Mesenchymal stem cell (in vitro differentiated cells and primary cell): ENCODE data around the gene LTB.
A peak's percentile ranks its signal among the peaks of the same experiment; 100 is the strongest.

ENCODE experiments used
- DNase-seq: peaks from one replicate; pipeline ENCODE4 v3.0.0-alpha.2; 2013
- H2AFZ ChIP-seq: one replicate; pipeline ENCODE4 v1.6.1; 2013; ENCODE audit warnings: low read depth, mild to moderate bottlenecking, control low read depth, inconsistent platforms, low read length, moderate library complexity
- H2AK5ac ChIP-seq: 2 replicates; pipeline ENCODE4 v1.6.1; 2013; ENCODE audit warnings: low read length, moderate library complexity, mild to moderate bottlenecking, inconsistent platforms; ENCODE audit not compliant: severe bottlenecking
- H2BK120ac ChIP-seq: one replicate; pipeline ENCODE4 v1.6.1; 2013; ENCODE audit warnings: low read depth, mild to moderate bottlenecking, inconsistent platforms, low read length, moderate library complexity
- H2BK12ac ChIP-seq, 2 experiments: one replicate each; pipeline ENCODE4 v1.6.1; 2013; ENCODE audit warnings: inconsistent platforms in 2 of 2, low read length in 2 of 2, mild to moderate bottlenecking in 2 of 2, moderate library complexity in 2 of 2, control low read depth in 1 of 2
- H2BK15ac ChIP-seq: one replicate; pipeline ENCODE4 v1.6.1; 2013; ENCODE audit warnings: mild to moderate bottlenecking, low read depth, inconsistent platforms; ENCODE audit not compliant: poor library complexity, severe bottlenecking
- H2BK5ac ChIP-seq: 2 replicates; pipeline ENCODE4 v1.6.1; 2013; ENCODE audit warnings: low read depth, mild to moderate bottlenecking, low read length, control low read depth, inconsistent platforms; ENCODE audit not compliant: poor library complexity, severe bottlenecking
- H3K14ac ChIP-seq, 2 experiments: one replicate each; pipeline ENCODE4 v1.6.1; 2013; ENCODE audit warnings: inconsistent platforms in 2 of 2, low read length in 2 of 2, control low read depth in 1 of 2, mild to moderate bottlenecking in 1 of 2, moderate library complexity in 1 of 2
- H3K18ac ChIP-seq, 2 experiments: one replicate each; pipeline ENCODE4 v1.6.1; 2013; ENCODE audit warnings: inconsistent platforms in 2 of 2, low read length in 2 of 2, control low read depth in 1 of 2, low read depth in 1 of 2, mild to moderate bottlenecking in 1 of 2
- H3K23ac ChIP-seq, 2 experiments: one replicate each; pipeline ENCODE4 v1.6.1; 2013; ENCODE audit warnings: inconsistent platforms in 2 of 2, low read length in 2 of 2, mild to moderate bottlenecking in 2 of 2, moderate library complexity in 2 of 2, control low read depth in 1 of 2
- H3K27ac ChIP-seq: 2 replicates; pipeline ENCODE4 v1.5.1; 2013; ENCODE audit warnings: mild to moderate bottlenecking, moderate library complexity, low read length, control low read depth, inconsistent platforms; ENCODE audit not compliant: poor library complexity, severe bottlenecking
- H3K27me3 ChIP-seq, 2 experiments: 2 replicates each; pipeline versions ENCODE4 v1.6.1 to v1.7.0; 2013; ENCODE audit warnings: low read length in 2 of 2, mild to moderate bottlenecking in 2 of 2, moderate library complexity in 2 of 2, control low read depth in 1 of 2, inconsistent platforms in 1 of 2; ENCODE audit not compliant: control insufficient read depth in 1 of 2, insufficient read depth in 1 of 2
- H3K36me3 ChIP-seq, 2 experiments: 2 replicates each; pipeline versions ENCODE4 v1.6.1 to v1.7.0; 2013; ENCODE audit warnings: low read length in 2 of 2, control low read depth in 1 of 2, inconsistent platforms in 1 of 2, low read depth in 1 of 2, mild to moderate bottlenecking in 1 of 2; ENCODE audit not compliant: insufficient read depth in 2 of 2, control insufficient read depth in 1 of 2
- H3K4ac ChIP-seq, 2 experiments: one replicate each; pipeline ENCODE4 v1.6.1; 2013; ENCODE audit warnings: inconsistent platforms in 2 of 2, low read length in 2 of 2, mild to moderate bottlenecking in 2 of 2, moderate library complexity in 2 of 2, control low read depth in 1 of 2, low read depth in 1 of 2
- H3K4me1 ChIP-seq: 2 replicates; pipeline ENCODE4 v1.6.1; 2013; ENCODE audit warnings: low read depth, low read length, control low read depth; ENCODE audit not compliant: control insufficient read depth, insufficient read depth
- H3K4me2 ChIP-seq: 2 replicates; pipeline ENCODE4 v1.6.1; 2013; ENCODE audit warnings: low read length, mild to moderate bottlenecking, inconsistent platforms; ENCODE audit not compliant: poor library complexity, severe bottlenecking
- H3K4me3 ChIP-seq, 2 experiments: 2 replicates each; pipeline versions ENCODE4 v1.5.1 to v1.7.0; 2013; ENCODE audit warnings: low read length in 2 of 2, mild to moderate bottlenecking in 2 of 2, control low read depth in 1 of 2, low read depth in 1 of 2; ENCODE audit not compliant: insufficient read depth in 1 of 2
- H3K79me1 ChIP-seq: replicated peaks from 2 replicates; pipeline ENCODE4 v1.6.1; 2013; ENCODE audit warnings: mild to moderate bottlenecking, control low read depth, low read length, inconsistent platforms; ENCODE audit not compliant: poor library complexity, severe bottlenecking
- H3K9ac ChIP-seq: 2 replicates; pipeline ENCODE4 v1.7.0; 2013; ENCODE audit warnings: mild to moderate bottlenecking, low read length, moderate library complexity
- H3K9me3 ChIP-seq: 2 replicates; pipeline ENCODE4 v1.7.0; 2013; ENCODE audit warnings: mild to moderate bottlenecking, low read length; ENCODE audit not compliant: control insufficient read depth
- H4K8ac ChIP-seq: one replicate; pipeline ENCODE4 v1.6.1; 2013; ENCODE audit warnings: inconsistent platforms, mild to moderate bottlenecking, low read length, moderate library complexity
- H4K91ac ChIP-seq: one replicate; pipeline ENCODE4 v1.6.1; 2013; ENCODE audit warnings: mild to moderate bottlenecking, low read length, inconsistent platforms
- WGBS: methylation state at CpG from one replicate; pipeline ENCODE4 v1.1.7; 2013; ENCODE audit warnings: mixed read lengths; 5-methylcytosine and 5-hydroxymethylcytosine counted together

The LTB gene

GRCh38 chr6:31629014-31629413 lies 46.8 kb upstream of the LTB start:
- H3K27me3 ChIP-seq = no peaks in the 10 kb centered on the region
- H3K4ac ChIP-seq = no peak overlapping the region
- H3K27ac ChIP-seq = no peak overlapping the region
- H3K36me3 ChIP-seq = peaks cover 96 to 100% of the 10 kb centered on the region in 2 experiments
- H2BK120ac ChIP-seq = no peak overlapping the region
- H3K9me3 ChIP-seq = no peaks in the 10 kb centered on the region
- no peak overlapping the region for H4K91ac ChIP-seq
- no peak overlapping the region for H3K14ac ChIP-seq
- H3K4me3 ChIP-seq = no peak overlapping the region
- H3K9ac ChIP-seq = no peak overlapping the region
- H3K23ac ChIP-seq = no peak overlapping the region
- no peak overlapping the region for H3K18ac ChIP-seq
- DNase-seq = no peak
- H2BK12ac ChIP-seq = no peak overlapping the region
- H3K4me2 ChIP-seq = no peak overlapping the region
- H3K4me1 ChIP-seq = peaks cover 3% of the 10 kb centered on the region
- H2BK5ac ChIP-seq = no peak overlapping the region
- 96% methylated on average over 6 of the region's 7 CpGs for WGBS
- H4K8ac ChIP-seq = no peak overlapping the region
- no peak overlapping the region for H2AK5ac ChIP-seq
- peaks cover 22% of the 10 kb centered on the region for H3K79me1 ChIP-seq
- no peak overlapping the region for H2AFZ ChIP-seq
- no peak overlapping the region for H2BK15ac ChIP-seq

DNA sequence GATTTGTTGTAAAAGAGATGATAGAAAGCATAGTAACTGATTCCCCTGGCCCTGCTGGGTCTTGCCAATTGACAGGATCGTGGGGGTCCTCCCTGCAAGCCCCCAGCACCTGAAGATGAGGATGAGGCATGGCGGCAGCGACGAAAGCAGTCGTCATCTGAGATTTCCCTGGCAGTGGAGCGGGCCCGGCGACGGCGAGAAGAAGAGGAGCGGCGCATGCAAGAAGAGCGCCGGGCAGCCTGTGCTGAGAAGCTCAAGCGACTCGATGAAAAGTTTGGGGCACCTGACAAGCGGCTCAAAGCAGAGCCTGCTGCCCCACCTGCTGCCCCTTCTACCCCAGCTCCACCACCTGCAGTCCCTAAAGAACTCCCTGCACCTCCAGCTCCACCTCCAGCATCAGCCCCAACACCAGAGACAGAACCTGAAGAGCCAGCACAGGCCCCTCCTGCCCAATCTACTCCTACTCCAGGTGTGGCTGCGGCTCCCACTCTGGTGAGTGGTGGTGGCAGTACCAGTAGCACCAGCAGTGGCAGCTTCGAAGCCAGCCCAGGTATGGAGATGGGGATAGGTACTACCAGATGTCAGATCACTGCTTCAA lies 45.6 kb upstream of the LTB start:
- no peak overlapping the region for H3K14ac ChIP-seq

GRCh38 chr6:31626952-31627351 lies 44.7 kb upstream of the LTB start:
- peaks cover 88 to 93% of the 10 kb centered on the region in 2 experiments for H3K36me3 ChIP-seq
- H3K18ac ChIP-seq = no peak overlapping the region
- H3K27ac ChIP-seq = no peak overlapping the region
- peaks cover 16% of the 10 kb centered on the region for H3K79me1 ChIP-seq
- no peak overlapping the region for H3K23ac ChIP-seq
- no peak overlapping the region for H2AK5ac ChIP-seq
- no peak overlapping the region for H3K9ac ChIP-seq
- H2BK12ac ChIP-seq = no peak overlapping the region
- no peak overlapping the region for H2BK120ac ChIP-seq
- H3K4ac ChIP-seq = no peak overlapping the region
- DNase-seq = no peak
- H3K4me1 ChIP-seq = peaks cover 10% of the 10 kb centered on the region
- H3K9me3 ChIP-seq = no peaks in the 10 kb centered on the region
- no peak overlapping the region for H2AFZ ChIP-seq
- H3K4me2 ChIP-seq = no peak overlapping the region
- no peak overlapping the region for H2BK5ac ChIP-seq
- H2BK15ac ChIP-seq = no peak overlapping the region
- no peak overlapping the region for H4K8ac ChIP-seq
- WGBS = 98% methylated on average over 5 of the region's 10 CpGs
- H3K14ac ChIP-seq = no peak overlapping the region
- no peaks in the 10 kb centered on the region for H3K27me3 ChIP-seq
- no peak overlapping the region for H3K4me3 ChIP-seq
- no peak overlapping the region for H4K91ac ChIP-seq

More for the DNA sequence above, 45.6 kb upstream of the LTB start:
- Histone ChIP-seq H2BK12ac (no peak overlapping the region), H3K36me3 (peaks cover 93 to 98% of the 10 kb centered on the region in 2 experiments), H2AFZ (no peak overlapping the region), H3K4me3 (no peak overlapping the region), H3K9me3 (no peaks in the 10 kb centered on the region), H2AK5ac (no peak overlapping the region), H3K4me1 (peaks cover 7% of the 10 kb centered on the region), H3K4ac (no peak overlapping the region), H3K79me1 (peaks cover 18% of the 10 kb centered on the region), H3K9ac (no peak overlapping the region), H3K27me3 (no peaks in the 10 kb centered on the region), H2BK15ac (no peak overlapping the region), H3K4me2 (no peak overlapping the region), H3K18ac (no peak overlapping the region), H4K8ac (no peak overlapping the region), H2BK5ac (no peak overlapping the region), H2BK120ac (no peak overlapping the region), H3K27ac (no peak overlapping the region), H4K91ac (no peak overlapping the region), H3K23ac (no peak overlapping the region)
- 99% methylated on average over 19 of the region's 19 CpGs for WGBS
- DNase-seq = no peak

DNA sequence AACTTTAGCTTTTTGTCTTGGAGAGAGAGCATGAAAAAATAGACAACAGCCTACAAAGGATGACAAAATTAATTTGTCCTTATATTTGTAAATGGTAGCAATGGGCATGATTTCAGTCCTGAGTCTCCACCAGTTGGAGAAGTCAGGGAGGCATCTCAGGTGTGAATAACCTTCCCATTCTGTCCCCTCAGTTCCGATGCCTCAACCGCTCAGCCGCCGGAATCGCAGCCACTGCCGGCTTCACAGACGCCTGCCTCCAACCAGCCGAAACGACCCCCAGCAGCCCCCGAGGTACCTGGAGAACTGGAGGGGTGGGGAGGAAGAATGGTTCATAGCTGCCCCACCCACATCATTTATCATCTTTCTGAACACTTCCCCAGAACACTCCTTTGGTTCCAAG lies 41.8 kb upstream of the LTB start:
- H4K8ac ChIP-seq = no peak overlapping the region
- no peak overlapping the region for H3K18ac ChIP-seq
- no peak overlapping the region for H2BK5ac ChIP-seq
- H2BK15ac ChIP-seq = no peak overlapping the region
- WGBS = 100% methylated on average over 9 of the region's 10 CpGs
- no peak overlapping the region for H2BK120ac ChIP-seq
- H2AK5ac ChIP-seq = no peak overlapping the region
- peaks cover 12% of the 10 kb centered on the region for H3K79me1 ChIP-seq
- DNase-seq = no peak
- no peak overlapping the region for H3K4me2 ChIP-seq
- H3K9me3 ChIP-seq = no peaks in the 10 kb centered on the region
- no peak overlapping the region for H4K91ac ChIP-seq
- H3K27ac ChIP-seq = no peak overlapping the region
- peaks cover 10% of the 10 kb centered on the region for H3K4me1 ChIP-seq
- H3K36me3 ChIP-seq = peaks cover 59 to 65% of the 10 kb centered on the region in 2 experiments
- H2BK12ac ChIP-seq = no peak overlapping the region
- H2AFZ ChIP-seq = no peak overlapping the region
- H3K4me3 ChIP-seq = no peak overlapping the region
- no peak overlapping the region for H3K9ac ChIP-seq
- peak overlapping the region in 1 of 2 experiments; percentile 57 for H3K23ac ChIP-seq
- H3K27me3 ChIP-seq = no peaks in the 10 kb centered on the region
- H3K4ac ChIP-seq = no peak overlapping the region
- no peak overlapping the region for H3K14ac ChIP-seq
